A673 (cell line): ENCODE data around the gene CUL4A.

Experiments
- CTCF ChIP-seq: fragments of 300-800, 200-600 bp; sonication (generic); conservative IDR thresholded peaks from 2 replicates; pipeline ENCODE4 v1.5.1; 2017; ENCODE audit warnings: low read depth, mild to moderate bottlenecking, antibody characterized with exemption, low read length, moderate library complexity, mixed read lengths
- EZH2 ChIP-seq: fragments of 200-600 bp; sonication (generic); IDR thresholded peaks from 2 replicates; pipeline ENCODE4 v1.6.1; 2017; ENCODE audit warnings: borderline replicate concordance, low read depth, mild to moderate bottlenecking, mixed read lengths, antibody characterized with exemption, low read length; ENCODE audit not compliant: poor library complexity, severe bottlenecking

DNA sequence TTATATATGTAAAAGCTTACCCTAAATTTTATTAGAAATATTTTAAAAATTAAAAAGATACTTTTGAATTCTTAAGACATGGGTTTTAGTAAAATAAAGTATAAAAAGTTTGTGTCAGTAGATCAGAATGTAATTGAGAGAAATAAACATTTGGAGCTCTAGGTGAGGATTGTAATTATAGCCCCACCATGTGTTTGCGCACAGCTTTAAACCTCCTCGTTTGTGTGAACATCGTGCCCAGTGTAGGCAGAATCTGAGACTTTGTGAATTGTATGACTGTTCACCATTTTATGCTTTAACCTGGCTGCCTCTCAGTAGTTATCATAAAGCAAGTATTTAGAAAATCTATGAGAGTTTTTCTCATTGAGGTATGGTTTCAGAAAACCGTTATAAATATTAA, 29.1 kb downstream of the CUL4A start:
- no peak for TF ChIP-seq CTCF
- no peak for TF ChIP-seq EZH2
